DOHH2 (cell line): ENCODE measurements around the gene RAB3A.

Experiments used
- H3F3A ChIP-seq: fragments of 200-600 bp; sonication (generic), shearing (Covaris generic); 2 replicates; pipeline ENCODE4 v1.6.0; 2016; ENCODE audit warnings: antibody characterized with exemption, mild to moderate bottlenecking; ENCODE audit not compliant: control insufficient read depth, insufficient read depth
- H3K27ac ChIP-seq: fragments of 200-600 bp; sonication (generic); 2 replicates; pipeline ENCODE4 v1.5.1; 2014; ENCODE audit warnings: low read depth, mild to moderate bottlenecking, low read length, moderate library complexity
- H3K27me3 ChIP-seq: fragments of 200-600 bp; sonication (generic); 2 replicates; pipeline ENCODE4 v1.6.1; 2014; ENCODE audit warnings: mild to moderate bottlenecking, low read length, mixed read lengths; ENCODE audit not compliant: control insufficient read depth
- H3K36me3 ChIP-seq: fragments of 200-600 bp; sonication (generic); 2 replicates; pipeline ENCODE4 v1.6.1; 2014; ENCODE audit warnings: mild to moderate bottlenecking, low read length, moderate library complexity, mixed read lengths; ENCODE audit not compliant: control insufficient read depth
- H3K4me1 ChIP-seq: fragments of 200-600 bp; sonication (generic); 2 replicates; pipeline ENCODE4 v1.6.1; 2014; ENCODE audit warnings: mild to moderate bottlenecking, low read length, mixed read lengths; ENCODE audit not compliant: control insufficient read depth
- H3K4me2 ChIP-seq: fragments of 200-600 bp; sonication (generic); 2 replicates; pipeline ENCODE4 v1.6.0; 2014; ENCODE audit warnings: mild to moderate bottlenecking, low read length, moderate library complexity
- H3K4me3 ChIP-seq: fragments of 200-600 bp; sonication (generic); 2 replicates; pipeline ENCODE4 v1.5.1; 2014; ENCODE audit warnings: mild to moderate bottlenecking, low read length, mixed read lengths
- H3K79me2 ChIP-seq: fragments of 200-600 bp; sonication (generic); 2 replicates; pipeline ENCODE4 v1.6.1; 2014; ENCODE audit warnings: mild to moderate bottlenecking, low read length, mixed read lengths; ENCODE audit not compliant: control insufficient read depth
- H3K9me2 ChIP-seq: fragments of 200-600 bp; sonication (generic); replicated peaks from 2 replicates; pipeline ENCODE4 v1.6.1; 2014; ENCODE audit warnings: mild to moderate bottlenecking, low read length, mixed read lengths; ENCODE audit not compliant: control insufficient read depth
- H3K9me3 ChIP-seq: fragments of 200-600 bp; sonication (generic); 2 replicates; pipeline ENCODE4 v1.6.1; 2014; ENCODE audit warnings: antibody characterized with exemption, low read length, mixed read lengths; ENCODE audit not compliant: control insufficient read depth, insufficient read depth
- H4K20me1 ChIP-seq: fragments of 200-600 bp; sonication (generic); 2 replicates; pipeline ENCODE4 v1.6.0; 2014; ENCODE audit warnings: low read depth, mild to moderate bottlenecking, antibody characterized with exemption, low read length, moderate library complexity; ENCODE audit not compliant: control insufficient read depth, insufficient read depth
- CTCF ChIP-seq: fragments of 200-600 bp; sonication (generic); IDR thresholded peaks from one replicate; pipeline ENCODE4 v1.5.1; 2014; ENCODE audit warnings: antibody characterized with exemption, mild to moderate bottlenecking, low read depth, low read length; ENCODE audit not compliant: poor library complexity, severe bottlenecking
- EZH2phosphoT487 ChIP-seq: fragments of 200-600 bp; sonication (generic); IDR thresholded peaks from 2 replicates; pipeline ENCODE4 v1.6.1; 2017; ENCODE audit warnings: borderline replicate concordance, mild to moderate bottlenecking, antibody characterized with exemption, low read length, moderate library complexity, mixed read lengths

RAB3A gene

DNA sequence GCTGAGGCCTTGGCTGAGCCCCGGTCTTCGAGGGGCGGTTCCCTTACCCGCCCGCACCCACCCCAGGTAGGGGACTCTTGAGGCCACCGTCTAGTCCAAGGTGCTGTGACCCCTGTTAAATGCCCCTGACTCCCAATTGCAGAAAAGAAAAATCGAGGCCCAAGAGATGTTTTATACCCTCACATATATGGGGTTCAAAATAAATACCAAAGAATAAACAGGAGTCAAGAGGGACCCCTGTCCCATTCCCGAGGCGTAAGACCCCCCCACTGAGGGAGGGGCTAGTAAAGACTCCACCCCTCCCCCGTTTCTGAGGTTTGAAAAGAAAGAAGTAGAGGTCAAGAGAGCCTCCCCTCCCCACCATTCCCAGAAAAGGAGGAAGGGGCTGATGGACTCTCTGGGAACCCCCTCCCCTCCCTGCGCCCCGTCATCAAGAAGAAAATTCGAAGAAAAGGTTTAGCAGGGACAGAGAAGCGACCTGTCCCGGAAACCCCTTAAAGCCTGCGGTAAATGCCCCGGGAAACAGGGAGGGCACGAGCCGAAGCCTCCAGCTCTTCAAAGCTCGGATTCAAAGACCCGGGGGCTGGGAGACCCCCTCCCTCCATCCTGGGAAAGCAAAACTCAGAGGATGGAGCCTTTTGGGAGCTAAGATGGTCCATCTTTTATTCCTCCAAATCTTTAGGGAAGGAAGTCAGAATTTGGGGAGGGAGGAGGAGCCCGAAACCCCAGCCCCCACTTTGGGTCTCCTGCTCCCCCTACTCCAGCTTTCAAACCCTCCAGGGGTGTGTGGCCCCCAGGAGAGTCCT, 755 bp upstream of the RAB3A start:
- peak overlapping the region; percentile 95 for H3K4me2 ChIP-seq
- peak overlapping the region; percentile 92 for H3K27ac ChIP-seq
- no peaks in the 10 kb centered on the region for H3K9me3 ChIP-seq
- no peak for TF ChIP-seq EZH2phosphoT487
- TF ChIP-seq CTCF, result no peak
- H3K4me3 ChIP-seq, result peak overlapping the region; percentile 87
- H3K9me2 ChIP-seq, result no peaks in the 10 kb centered on the region
- H3K79me2 ChIP-seq, result peaks cover 35% of the 10 kb centered on the region
- peaks cover 33% of the 10 kb centered on the region for H3K4me1 ChIP-seq
- H3F3A ChIP-seq, result peaks cover 15% of the 10 kb centered on the region
- H3K36me3 ChIP-seq, result peaks cover 28% of the 10 kb centered on the region
- H3K27me3 ChIP-seq, result no peaks in the 10 kb centered on the region
- H4K20me1 ChIP-seq, result no peaks in the 10 kb centered on the region

DNA sequence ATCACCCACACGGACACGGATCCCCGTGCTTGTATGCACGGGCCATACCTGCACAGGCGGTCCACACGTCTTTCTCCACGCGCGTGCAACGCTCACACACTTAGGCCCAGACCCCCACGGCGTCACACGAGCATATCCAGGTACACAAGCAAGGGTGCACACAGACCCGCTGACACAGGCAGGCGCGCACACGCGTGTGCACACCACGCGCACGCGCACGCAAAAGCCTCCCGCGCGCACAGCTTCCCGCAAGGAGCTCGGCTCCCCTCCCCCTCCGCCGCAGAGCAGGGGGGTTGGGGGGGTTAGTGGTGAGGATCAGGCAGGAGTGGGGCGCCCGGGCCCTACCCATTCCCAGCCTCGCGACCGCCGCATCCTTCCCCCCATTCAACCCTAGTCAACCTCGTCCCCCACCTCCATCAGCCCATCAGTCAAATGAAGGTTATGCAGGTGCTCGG, 407 bp downstream of the RAB3A start:
- no peaks in the 10 kb centered on the region for H3K27me3 ChIP-seq
- no peaks in the 10 kb centered on the region for H4K20me1 ChIP-seq
- peaks cover 35% of the 10 kb centered on the region for H3K79me2 ChIP-seq
- H3K9me2 ChIP-seq, result no peaks in the 10 kb centered on the region
- no peaks in the 10 kb centered on the region for H3K9me3 ChIP-seq
- H3F3A ChIP-seq, result peaks cover 15% of the 10 kb centered on the region
- peaks cover 33% of the 10 kb centered on the region for H3K4me1 ChIP-seq
- peak overlapping the region; percentile 68 for H3K27ac ChIP-seq
- H3K4me3 ChIP-seq, result peak overlapping the region; percentile 98
- peaks cover 38% of the 10 kb centered on the region for H3K36me3 ChIP-seq
- TF ChIP-seq EZH2phosphoT487, result no peak
- peak; percentile 9 for TF ChIP-seq CTCF
- peak overlapping the region; percentile 95 for H3K4me2 ChIP-seq

DNA sequence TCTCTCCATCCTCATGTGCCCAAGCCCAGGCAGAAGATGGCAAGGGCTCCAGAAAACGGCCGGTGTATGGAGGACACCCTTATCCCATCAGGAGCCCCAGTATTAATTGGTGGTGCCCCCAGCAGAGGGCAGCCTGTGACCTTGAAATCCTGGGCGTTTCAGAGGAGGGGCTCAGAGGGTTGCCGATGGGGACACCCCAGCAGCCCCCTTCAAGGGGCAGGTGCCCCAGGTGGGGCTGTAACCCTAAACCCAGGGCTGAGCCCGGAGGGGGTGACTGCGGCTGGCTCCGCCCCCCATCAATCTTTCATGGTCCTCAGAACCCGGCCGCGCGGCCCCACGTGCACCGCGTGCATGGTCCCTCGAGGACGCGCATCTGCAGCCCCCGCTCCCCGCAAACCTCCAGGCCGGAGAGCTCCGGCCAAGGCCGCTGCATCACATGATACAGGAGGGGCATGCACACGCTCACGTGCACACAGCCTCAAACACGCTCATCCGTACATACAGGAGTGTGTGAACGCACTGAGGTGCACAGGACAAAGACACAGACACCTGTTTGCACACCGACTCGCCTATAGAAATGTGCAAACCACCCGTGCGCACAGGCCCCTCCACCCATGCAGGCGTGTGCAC, 949 bp downstream of the RAB3A start:
- Histone ChIP-seq H4K20me1 (no peaks in the 10 kb centered on the region), H3K36me3 (peaks cover 44% of the 10 kb centered on the region), H3K9me3 (no peaks in the 10 kb centered on the region), H3K4me2 (peak overlapping the region; percentile 95), H3K4me3 (peak overlapping the region; percentile 98), H3K79me2 (peaks cover 35% of the 10 kb centered on the region), H3K4me1 (peaks cover 29% of the 10 kb centered on the region), H3F3A (peaks cover 17% of the 10 kb centered on the region), H3K27me3 (no peaks in the 10 kb centered on the region), H3K27ac (peak overlapping the region; percentile 68), H3K9me2 (no peaks in the 10 kb centered on the region)
- no peak for TF ChIP-seq EZH2phosphoT487
- peak; percentile 65 for TF ChIP-seq CTCF
